Fibroblast of skin of scalp (primary cell): ENCODE results near the gene PRRG1. TPM values are rescaled to one million over a fixed set of nuclear protein-coding genes. Genes with fewer than 3 reads are reported as not detected.
A peak's percentile ranks its signal among the peaks of the same experiment; 100 is the strongest.
"Not testable (repeated sequence)": the region's sequence is repeated elsewhere in the genome, so short reads cannot be mapped to it uniquely, and the experiment has no call there.

Experiments used
- DNase-seq: peaks from one replicate; pipeline ENCODE4 v3.0.0-alpha.2; 2013
- polyA plus RNA-seq, 2 experiments: library from polyadenylated mRNA; unstranded; fragments of 120-200 nt; gene quantifications; one replicate each; pipeline ENCODE4 v1.2.1, GENCODE V29; 2013; ENCODE audit not compliant: insufficient read length in 2 of 2

The PRRG1 gene
- polyA plus RNA-seq (2013, experiment 1 of 2; ENCODE audit: insufficient read length) = 8.9 TPM
- 8.8 TPM for polyA plus RNA-seq (2013, experiment 2 of 2; ENCODE audit: insufficient read length)

DNA sequence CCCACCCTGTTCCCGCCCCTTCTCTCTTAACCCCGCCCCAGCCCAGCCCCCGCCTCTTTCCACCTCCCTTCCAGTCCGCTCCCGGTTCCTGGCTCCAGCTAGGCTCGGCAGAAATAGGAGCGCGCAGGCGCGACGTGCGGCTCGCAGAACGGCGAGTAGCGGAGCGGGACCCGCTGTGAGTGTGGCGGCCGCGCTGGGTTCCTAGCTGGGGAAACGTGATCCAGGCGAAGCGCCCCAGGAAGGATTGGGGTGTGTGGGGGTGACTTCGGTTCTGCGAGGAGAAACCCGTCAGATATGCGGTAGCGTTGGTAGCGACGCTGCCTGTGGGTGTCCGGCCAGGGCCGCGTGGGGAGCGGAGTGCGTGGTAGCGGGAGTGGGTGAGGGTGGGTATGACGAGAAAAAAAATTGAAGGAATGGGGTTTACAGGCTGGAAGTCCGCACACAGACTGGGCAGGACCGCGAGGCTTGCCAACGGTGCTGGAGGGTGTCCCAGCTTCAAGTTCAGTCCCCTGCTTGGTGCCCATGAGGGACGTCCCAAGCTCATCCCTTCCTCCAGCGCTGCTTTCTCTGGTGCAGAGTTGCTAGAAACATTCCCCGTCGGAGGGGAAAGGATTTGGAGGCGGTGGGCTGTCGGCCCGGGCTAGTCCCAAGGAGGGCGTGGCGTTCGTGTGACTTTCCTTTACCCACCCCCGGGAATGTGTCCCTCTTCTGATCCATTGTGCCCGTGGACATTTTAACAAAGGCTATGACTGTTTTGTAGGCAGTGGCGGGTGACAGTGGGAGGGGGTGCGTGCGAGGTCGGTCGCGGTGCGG, at the start of gene PRRG1:
Gene PRRG1 (plus strand): TSS at position 144 of the 813 bp plus-strand sequence. CDS start 56,886 bp downstream, outside the sequence.
- peak; percentile 86 for DNase-seq

DNA sequence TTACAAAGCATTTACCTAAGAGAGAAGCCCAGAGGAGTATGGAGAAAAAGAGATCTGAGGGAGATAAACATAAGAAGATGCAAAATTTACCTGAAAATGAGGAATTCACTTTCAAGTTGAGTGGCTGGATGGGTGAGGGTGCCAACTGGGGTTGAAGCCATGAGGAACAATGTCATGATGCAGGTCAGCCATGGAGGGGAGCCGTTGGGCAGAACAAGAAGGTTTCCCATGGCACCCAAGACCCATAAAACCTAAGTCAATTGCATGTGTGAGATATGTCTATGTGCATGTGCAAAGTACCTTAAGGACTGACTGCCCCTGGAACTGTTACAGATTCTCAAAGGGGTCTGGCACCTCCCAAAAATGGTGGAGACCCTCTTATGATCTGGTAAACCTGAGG, 46.6 kb upstream of the PRRG1 start:
- DNase-seq = peak; percentile 6

DNA sequence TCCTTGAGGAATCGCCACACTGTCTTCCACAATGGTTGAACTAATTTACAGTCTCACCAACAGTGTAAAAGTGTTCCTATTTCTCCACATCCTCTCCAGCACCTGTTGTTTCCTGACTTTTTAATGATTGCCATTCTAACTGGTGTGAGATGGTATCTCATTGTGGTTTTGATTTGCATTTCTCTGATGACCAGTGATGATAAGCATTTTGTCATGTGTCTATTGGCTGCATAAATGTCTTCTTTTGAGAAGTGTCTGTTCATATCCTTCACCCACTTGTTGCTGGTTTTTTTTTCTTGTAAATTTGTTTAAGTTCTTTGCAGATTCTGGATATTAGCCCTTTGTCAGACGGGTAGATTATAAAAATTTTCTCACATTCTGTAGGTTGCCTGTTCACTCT, 43.9 kb upstream of the PRRG1 start:
- not testable (repeated sequence) for DNase-seq

DNA sequence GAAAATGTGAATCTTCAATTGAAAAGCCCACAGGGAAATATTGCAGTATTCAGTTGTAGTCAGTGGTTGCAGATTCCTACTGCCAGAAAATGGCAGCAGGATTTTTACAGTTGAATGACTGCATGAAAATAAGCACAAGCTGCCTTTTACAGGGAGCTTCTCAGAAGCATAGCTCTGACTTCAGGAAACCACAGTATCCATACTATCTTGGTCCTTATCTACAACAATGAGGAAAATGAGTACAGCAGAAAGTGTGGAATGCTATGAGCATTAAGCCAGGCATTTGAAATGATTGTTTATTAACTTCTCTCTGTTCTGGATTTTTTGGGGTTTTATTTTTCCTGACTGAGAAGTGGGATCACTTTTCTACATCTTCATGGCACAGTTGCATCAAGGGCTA, 34.6 kb upstream of the PRRG1 start:
- DNase-seq = peak; percentile 25

DNA sequence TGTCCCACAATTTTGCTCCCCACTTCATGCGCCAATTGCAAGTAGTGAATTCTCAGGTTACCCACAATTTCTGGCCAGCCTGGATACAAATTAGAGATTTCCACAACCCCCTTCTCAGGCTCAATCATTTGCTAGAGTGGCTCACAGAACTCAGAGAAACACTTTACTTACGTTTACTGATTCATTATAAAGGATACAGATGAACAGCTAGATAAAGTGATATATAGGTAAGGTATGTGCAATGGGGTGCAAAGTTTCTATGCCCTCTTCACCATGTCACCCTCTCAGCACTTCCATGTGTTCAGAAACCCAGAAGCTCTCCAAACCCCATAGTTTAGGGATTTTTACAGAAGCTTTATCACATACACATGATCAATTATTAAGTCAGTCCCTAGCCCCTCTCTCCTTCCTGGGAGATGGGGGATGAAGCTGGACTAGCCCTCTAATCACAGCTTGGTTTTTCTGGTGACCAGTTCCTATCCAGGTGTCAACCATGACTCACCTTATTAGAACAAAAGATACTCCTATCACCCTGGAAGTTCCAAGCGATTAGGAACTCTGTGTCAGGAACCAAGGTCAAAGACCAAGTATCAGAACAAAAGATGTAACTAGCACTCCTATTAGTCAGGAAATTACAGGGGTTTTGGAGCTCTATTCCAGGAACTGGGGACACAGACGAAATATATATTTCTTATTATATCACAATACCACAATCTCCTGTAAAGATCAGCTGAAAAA, 33.5 kb upstream of the PRRG1 start:
- DNase-seq = no peak

DNA sequence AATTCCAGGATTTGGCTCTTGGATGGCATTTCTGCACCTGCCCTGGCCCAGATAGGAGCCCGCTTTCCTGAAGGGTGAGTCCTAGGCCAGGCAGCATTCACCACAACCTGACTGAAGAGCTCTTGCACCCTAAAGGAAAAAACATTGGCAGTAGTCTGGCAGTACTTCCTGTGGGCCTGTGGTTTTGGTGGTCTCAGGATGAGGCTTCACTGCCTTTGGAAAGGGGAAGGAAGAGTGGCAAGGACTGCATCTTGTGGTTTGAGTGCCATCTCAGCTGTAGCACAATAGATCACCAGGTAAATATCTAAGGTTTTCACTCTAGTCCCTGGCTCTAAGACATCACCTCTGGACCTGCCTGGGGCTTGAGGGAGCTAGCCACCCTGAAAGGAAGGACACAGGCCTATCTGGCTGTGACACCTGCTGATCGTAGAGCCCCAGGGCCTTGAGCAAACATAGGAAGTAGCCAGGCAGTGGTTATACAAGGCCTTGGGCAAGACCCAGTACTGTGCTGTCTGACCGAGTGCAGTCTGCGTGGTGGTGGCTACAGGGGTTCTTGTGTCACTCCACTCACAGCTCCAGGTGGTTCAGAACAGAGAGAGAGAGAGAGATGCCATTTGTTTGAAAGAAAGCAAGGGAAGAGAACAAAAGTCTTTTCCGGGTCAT, 28.5 kb upstream of the PRRG1 start:
- DNase-seq = no peak

DNA sequence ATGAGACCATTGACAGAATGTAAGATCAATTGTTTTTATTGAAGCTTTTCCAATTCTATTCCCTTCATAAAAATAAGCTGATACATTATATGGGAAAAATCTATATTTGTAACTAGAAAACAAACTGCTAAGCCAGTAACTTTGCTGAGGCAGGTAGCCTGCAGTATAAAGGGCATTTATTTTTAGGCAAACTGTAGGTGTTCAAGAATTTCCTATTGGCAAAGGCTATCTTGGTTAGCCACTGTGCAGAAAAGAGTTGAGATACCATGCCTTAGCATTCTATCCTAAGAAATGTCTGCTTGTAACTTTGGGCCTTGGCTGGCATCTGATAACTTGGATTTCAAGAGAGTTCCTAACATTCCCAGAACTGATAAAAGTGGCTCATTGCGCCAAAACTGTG, 18.5 kb upstream of the PRRG1 start:
- no peak for DNase-seq

DNA sequence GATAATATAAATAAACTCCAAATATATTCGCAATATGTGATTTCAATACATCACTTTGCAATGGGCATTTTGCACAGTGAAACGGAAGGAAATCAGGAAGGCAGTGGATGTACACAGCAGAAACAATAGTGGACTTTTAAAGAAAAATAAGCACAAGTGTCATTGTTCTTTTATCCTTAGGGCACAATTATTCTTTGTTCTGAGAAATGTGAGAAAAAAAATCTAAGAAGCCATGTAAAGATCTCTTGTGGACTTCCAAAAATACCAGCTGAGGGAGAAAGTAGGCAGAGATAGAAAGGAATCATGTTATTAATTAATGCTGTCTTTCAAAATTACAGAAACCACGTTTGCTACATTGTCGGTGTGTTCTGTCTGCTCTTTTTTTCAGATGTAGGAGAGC, 17.6 kb upstream of the PRRG1 start:
- DNase-seq = no peak

DNA sequence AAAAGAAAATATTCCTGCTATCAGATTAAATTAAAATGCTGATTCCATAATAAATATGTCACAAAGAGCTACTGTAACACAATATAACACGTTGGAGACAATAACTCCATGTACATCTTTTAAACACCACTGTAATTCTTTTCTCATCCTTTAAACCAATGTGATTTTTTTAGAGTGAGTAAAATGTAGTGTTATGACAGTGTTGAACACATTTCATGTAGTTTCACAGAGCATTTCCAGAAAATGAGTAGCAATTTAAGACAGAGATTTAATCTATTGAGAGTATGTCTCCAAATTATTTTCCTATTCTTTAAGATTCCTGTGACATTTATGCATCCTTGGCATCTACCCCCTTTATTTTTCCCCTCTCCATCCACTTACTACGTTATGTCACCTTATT, 17.1 kb upstream of the PRRG1 start:
- DNase-seq = no peak

DNA sequence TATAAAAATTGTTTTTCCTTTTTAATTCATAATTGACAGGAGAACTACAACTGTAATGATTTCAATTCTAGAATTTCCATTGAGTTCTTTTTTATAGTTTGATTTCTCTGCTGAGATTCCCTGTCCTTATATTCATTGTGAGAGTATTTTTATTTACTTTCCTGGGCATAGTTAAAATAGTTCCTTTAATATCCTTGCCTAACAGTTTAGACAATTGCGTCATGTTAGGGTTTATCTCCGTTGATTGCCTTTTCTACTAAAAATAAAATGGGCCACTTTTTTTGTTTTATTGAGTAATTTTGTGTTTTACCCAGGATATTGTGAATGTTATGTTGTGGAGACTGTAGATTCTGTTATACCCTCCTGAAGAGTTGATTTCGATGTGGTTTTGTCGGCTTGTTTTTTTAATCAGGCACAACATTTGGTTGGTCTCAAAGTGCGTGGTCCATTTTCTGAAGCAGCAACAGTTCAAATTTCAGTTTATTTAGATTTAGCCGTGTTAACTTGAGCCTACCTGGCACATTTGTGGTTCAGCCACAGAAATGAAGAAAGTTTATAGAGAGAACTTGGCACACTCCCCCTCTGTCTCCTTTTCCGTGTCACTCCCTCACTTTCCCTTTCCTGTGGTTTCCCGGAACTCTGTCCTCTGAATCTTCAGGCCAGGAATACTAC, 16.0 kb upstream of the PRRG1 start:
- DNase-seq = no peak

DNA sequence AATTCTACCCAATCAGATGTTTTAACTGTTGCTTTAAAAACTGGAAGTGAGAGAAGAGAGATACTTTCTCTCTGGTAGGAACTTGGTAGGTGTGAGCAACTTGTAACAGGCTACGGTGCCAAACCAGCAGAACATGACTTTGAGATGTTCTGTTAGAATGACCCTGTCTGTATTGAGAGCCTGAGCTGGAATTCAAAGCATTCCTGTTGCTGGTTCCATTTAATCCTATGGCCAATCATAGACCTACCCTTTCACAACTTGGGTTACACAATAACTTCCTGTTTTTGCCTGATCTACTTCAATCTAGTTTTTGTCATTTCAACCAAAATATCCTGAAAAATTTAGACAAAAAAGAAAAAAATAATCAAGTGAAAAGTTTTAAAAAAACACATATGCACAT, 1.7 kb upstream of the PRRG1 start:
- peak; percentile 58 for DNase-seq

DNA sequence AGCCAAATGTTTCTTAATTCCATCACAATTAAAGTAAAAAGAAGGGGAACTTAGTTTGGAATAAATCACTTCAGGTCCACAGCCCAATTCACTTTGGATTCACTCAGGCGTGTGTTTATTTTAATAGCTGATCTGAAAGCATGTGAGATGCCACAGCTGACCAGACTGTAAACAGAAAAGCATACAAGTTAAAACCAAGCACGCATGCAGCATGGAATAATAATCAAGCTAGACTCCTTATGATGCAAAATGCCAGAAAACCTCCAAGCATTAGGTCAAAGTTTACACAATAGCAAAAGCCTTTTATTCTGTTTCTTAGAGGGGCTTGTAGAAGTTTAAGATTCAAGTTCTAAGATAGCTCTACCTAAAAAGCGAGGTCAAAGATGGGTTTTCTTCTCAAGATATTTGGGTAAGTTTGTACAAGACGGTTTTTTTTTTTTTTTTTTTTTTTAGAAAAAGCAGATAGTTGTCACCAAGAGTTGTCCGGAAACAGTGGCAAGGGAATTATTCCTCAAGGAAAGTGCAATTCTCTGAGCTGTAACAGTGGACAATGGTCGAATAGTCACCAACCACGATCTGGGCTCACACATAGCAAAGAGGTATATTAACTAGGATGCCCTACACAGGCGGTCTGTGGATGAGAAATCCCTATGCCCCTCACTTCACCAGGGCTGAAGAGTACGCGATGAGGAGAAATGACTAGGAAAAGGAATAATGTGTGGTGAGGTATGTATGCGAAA, 763 bp upstream of the PRRG1 start:
- DNase-seq = no peak

DNA sequence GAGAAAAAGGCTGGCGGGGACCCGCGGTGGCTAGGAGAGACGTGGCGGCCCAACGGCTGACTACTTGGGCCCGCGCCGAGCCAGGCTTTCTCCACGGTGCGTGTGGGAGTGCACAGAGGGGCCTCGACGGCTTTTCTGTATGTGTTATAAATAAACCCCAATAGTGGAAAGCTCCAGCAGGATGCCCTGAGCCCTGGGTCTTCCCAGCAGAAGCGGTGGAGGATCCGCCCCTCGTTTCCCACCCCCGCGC, 268 bp upstream of the PRRG1 start:
- no peak for DNase-seq

DNA sequence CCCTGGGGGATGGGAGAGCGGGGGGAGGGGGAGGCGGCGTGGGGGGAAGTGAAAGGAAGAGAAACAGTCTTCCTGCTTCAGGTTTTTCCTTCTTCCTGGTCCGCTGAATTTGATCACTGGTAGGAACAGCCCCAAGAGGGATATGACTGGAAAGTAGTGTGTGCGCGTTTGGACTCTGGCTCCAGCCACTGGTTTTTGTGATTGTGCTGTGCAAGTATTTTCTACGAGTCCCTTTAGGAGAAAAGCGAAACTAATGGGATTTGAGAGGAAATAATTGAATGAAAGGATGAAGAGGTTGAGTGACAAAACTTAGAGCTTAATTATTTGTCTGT, 836 bp downstream of the PRRG1 start:
- DNase-seq = peak; percentile 10

DNA sequence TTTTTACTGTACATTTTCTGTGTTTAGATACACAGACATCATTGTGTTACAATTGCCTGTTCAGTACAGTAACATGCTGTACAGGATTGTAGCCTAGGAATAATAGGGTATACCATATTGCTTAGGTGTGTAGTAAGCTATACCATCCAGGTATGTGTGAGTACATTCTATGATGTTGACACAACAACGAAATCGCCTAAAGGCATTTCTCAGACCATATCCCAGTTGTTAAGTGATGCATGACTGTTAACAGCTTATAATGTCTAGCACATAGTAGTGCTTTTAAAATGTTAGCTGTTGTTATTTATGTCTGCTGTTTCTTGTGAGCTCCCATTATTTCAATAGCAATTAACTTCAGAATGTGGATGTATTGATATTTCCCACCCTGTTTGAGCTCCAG, 4.5 kb downstream of the PRRG1 start:
- no peak for DNase-seq

DNA sequence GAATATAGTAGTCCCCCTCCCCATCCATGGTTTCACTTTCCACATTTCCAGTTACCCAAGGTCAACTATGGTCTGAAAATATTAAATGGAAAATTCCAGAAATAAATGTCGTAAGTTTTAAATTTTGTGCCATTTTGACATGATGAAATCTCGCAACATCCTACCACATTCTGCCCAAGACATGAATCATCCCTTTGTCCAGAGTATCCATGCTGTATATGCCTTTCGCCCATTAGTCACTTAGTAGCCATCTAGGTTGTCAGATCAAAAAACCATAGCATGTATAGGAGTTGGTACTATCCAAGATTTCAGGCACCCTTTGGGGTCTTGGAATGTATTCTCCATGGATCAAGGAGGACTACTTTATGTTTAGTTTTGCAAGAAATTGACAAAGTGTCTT, 8.3 kb downstream of the PRRG1 start:
- DNase-seq = peak; percentile 12

DNA sequence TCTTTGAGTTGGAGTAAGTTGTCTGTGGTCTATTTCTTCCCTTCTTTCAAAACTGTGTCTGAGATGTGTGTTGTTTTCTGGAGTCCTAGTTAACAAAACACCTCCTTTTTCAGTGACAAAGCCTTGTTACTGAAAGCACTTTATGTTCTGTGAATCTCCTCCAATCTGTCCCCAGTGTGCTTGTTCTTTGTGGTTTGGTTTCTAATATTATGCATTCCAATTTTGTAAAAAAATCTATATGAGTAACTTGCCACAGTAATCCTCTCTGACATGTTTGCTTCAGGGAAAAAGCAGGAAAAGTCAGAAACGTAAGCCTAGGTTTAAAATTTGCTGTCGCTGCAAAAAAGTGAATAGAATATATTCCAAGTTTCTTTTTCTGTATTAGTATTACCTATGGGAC, 12.4 kb downstream of the PRRG1 start:
- DNase-seq = peak; percentile 62

DNA sequence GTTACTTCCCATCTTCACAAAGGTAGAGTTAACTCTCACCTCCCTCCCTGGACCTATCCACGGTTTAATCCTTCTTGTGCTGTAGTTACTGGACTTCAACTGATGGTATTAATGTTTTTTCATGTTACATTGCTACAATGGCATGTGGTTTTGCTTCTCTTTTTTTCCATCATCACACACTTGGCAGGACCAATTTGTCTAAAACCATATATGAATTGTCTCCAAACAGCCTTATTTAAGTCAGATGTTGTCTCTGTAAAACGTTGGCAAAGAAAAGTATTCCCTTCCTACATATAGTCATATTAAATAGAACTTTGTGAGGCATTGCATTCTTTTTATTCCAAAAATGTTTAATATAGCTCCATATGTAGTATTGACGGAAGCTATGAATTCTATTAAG, 15.5 kb downstream of the PRRG1 start:
- no peak for DNase-seq

DNA sequence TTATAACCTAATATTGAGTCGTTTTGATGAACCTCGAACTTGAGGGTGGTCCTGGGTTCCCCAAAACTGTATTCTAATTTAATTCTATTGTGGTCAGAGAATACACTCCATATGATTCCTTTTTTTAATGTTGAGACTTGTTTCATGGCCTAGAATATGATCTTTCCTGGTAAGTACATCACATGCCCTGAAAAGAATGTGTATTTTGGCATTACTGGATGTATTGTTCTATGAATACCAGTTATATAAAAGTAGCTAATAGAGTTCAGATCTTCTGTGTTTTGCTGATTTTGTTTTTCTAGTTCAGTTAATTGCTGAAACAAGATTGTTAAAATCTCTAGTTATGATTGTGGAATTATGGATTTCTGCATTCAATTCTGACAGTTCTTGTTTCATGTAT, 18.8 kb downstream of the PRRG1 start:
- DNase-seq = no peak

DNA sequence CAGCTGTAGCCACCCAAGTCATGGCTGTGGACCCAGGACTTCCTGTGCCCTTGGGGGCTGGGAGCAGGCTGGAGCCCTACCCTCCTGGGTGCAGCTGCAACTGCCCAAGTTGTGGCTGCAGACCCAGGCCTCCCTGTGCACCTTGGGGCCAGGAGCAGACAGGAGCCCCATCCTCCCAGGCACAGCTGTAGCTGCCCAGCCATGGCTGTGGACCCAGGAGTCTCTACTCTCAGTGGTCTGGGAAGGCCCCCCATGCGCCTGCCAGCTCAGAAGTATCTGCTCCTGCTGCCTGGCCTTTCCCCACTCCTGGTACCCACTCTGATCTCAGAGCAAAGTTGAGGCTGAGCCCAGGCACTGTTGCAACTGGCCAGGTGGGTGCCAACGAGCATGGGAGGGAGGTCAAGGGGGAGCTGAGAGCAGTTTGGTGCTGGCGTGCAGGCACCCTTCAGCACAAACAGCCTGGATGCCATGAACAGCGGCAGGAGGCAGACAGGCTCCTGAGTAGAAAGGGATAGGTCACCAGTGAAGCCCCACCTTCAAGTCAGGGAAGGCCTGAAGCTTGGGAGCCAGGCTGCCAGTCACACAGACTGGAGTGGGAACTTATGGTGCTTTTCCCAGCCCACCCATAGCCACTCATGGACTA, 21.5 kb downstream of the PRRG1 start:
- no peak for DNase-seq

DNA sequence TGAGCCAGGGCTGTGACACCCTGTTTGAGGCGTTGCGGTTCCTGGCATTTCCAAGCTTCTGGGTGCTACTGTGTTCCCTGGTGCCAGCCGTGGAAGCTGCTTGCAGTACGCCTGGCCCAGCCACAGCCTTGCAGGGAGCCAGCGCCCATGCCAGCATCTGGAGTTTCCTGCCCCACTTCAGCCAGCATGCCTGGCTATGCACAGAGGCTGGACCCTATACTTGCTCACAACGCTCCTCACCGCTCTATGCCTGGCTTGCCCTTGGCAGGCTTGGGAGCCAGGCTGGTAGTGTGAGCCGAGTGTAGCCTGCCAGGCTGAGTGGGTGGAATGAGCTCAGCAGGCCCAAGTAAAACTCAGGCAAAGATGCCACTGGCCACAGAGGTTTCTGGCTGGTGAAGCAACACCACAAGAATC, 22.4 kb downstream of the PRRG1 start:
- DNase-seq = no peak

DNA sequence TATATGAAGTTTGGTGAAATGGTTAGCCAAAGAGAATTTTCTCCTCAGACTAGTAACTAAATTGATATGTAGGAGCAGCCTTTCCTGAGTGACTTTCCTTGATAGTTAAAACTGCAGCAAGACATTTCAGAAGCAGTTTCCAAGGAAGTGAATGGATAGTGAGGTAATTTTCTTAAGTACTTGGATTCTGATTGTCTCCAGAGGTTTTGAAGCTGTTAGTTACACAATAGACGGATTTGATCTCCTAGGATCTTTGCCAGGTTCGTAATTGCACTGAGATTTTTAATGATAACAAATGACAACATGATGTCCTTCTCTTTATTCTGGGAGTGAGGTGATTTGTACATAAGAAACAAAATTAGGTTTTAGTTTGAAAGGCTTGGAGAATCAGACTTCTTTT, 29.2 kb downstream of the PRRG1 start:
- no peak for DNase-seq
